Measurements from ENCODE around the gene PCMT1.
"Not testable (repeated sequence)": the region's sequence is repeated elsewhere in the genome, so short reads cannot be mapped to it uniquely, and the experiment has no call there.

Gene PCMT1

DNA sequence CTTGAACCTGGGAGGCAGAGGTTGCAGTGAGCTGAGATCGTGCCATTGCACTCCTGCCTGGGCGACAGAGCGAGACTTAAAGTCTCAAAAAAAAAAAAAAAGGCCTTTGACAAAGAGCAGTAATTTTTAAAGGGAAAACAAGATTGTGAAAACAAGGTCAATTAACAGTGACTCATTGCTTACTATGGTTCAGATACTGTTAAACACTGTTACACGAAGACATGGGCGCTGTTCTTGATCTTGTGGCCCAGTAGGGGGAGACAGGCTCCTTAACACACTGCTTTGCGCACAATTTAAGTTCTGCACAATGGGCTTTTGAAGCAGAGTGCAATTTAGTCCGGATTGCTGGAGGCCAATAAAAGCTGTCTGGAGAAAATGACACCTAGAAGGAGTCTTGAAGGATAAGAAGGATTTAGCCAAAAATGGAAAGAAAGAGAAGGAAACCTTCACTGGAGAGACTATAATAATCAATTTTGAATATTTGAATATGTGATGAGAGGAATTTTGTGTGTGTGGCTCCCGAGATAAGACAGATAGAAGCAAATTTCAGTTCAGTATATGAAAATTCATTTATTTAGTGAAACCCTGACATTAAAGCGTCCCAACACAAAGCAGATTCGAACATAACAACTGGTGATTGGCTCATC lies 25.6 kb upstream of the PCMT1 start:
- Histone ChIP-seq H3K27me3 (replicated peaks; ENCODE audit: control insufficient read depth, insufficient read depth, low read length, poor library complexity, severe bottlenecking) (no peaks in the 10 kb centered on the region), H3K4me1 (ENCODE audit: control insufficient read depth, insufficient read depth, low read length, poor library complexity, severe bottlenecking) (no peaks in the 10 kb centered on the region), H3K36me3 (ENCODE audit: control insufficient read depth, insufficient read depth, low read length) (peaks cover 13% of the 10 kb centered on the region), H3K27ac (ENCODE audit: insufficient read depth, low read length, poor library complexity, severe bottlenecking) (no peak overlapping the region), H3K4me3 (ENCODE audit: insufficient read depth, low read depth, low read length, poor library complexity, severe bottlenecking) (no peak overlapping the region), H3K9me3 (ENCODE audit: control insufficient read depth, low read length) (no peaks in the 10 kb centered on the region)
- DNase-seq, result no peak

DNA sequence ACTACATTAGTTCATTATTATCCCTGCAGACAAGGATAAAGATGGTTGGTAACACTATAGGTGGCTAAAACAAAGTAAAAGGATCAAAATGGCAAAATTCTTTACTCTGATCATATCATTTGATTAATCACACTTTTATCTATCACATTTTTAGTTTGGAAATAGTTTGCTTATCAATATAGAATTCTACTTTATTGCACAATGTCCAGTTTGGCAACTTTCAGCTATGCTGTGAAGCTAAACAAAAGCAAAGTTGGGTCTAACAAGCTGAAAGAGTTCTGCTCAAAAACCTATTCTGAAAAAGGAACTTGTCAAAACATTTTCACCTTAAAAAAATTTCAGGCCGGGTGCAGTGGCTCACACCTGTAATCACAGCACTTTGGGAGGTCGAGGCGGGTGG lies 23.8 kb upstream of the PCMT1 start:
- Histone ChIP-seq H3K4me1 (ENCODE audit: control insufficient read depth, insufficient read depth, low read length, poor library complexity, severe bottlenecking) (no peaks in the 10 kb centered on the region), H3K9me3 (ENCODE audit: control insufficient read depth, low read length) (no peaks in the 10 kb centered on the region), H3K27me3 (replicated peaks; ENCODE audit: control insufficient read depth, insufficient read depth, low read length, poor library complexity, severe bottlenecking) (no peaks in the 10 kb centered on the region), H3K27ac (ENCODE audit: insufficient read depth, low read length, poor library complexity, severe bottlenecking) (no peak overlapping the region), H3K4me3 (ENCODE audit: insufficient read depth, low read depth, low read length, poor library complexity, severe bottlenecking) (no peak overlapping the region), H3K36me3 (ENCODE audit: control insufficient read depth, insufficient read depth, low read length) (peaks cover 27% of the 10 kb centered on the region)
- no peak for DNase-seq

DNA sequence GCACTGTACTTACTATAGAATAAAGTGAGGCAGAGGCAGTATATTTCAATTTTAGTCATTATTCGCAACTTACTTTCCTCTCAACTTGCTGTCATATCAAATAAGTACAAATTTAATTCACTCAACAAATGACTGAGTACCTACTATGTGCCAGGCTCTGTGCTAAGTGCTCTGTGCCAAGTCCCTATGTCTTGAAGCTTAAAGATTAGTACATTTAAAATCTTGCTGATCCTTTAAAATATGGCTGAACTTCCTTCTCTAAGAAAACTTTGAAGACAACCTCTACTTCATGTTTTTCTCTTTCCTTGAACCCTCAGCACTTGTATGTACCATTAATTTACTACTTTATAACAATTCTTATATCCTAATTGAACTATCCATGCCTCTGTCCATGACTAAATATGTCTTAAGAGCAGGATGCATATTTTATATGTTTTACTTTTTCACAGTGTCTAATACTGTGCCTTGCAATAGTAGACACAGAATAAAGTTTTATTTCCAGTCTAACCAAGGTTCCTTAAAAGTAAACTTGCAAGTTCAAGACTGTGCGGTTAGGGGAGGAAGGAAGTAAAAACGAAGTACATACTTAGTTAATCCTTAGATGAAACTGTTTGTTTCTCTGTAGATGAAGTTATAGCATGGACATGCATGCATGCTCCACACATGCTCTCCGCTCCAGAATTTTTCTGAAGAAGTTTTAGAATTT lies 21.6 kb upstream of the PCMT1 start:
- no peak for DNase-seq
- no peak overlapping the region for H3K4me3 ChIP-seq (ENCODE audit: insufficient read depth, low read depth, low read length, poor library complexity, severe bottlenecking)
- no peak overlapping the region for H3K27ac ChIP-seq (ENCODE audit: insufficient read depth, low read length, poor library complexity, severe bottlenecking)
- no peaks in the 10 kb centered on the region for H3K27me3 ChIP-seq (replicated peaks; ENCODE audit: control insufficient read depth, insufficient read depth, low read length, poor library complexity, severe bottlenecking)
- H3K9me3 ChIP-seq (ENCODE audit: control insufficient read depth, low read length), result no peaks in the 10 kb centered on the region
- H3K36me3 ChIP-seq (ENCODE audit: control insufficient read depth, insufficient read depth, low read length), result peaks cover 29% of the 10 kb centered on the region
- H3K4me1 ChIP-seq (ENCODE audit: control insufficient read depth, insufficient read depth, low read length, poor library complexity, severe bottlenecking), result no peaks in the 10 kb centered on the region

DNA sequence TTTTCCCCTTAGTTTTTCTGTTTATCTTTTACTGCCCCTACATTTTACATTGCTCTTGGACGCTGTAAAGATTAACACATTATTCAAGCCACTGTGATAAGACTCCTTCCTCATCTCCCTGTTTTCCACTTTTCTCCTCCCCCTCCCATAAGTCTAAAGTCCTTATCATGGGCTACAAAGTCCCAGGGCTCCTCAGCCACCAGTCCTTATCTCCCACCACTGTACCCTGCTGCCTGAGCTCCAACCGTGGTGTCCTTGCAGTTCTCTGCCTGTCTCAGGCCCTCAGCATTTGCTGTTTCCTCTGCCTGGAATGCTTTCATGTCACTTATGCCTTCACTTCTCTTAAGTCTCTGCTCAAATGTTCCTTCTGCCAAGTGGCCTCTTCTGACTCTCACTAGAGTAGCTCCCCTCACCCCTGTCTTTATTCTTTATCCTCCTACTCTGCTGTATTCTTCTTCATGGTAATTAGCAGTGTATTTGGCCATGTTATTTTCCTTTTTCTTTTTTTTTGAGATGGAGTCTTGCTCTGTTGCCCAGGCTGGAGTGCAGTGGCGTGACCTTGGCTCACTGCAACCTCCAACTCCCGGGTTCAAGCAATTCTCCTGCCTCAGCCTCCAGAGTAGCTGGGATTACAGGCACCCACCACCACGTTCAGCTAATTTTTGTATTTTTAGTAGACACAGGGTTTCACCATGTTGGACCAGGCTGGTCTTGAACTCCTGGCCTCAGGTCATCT lies 20.9 kb upstream of the PCMT1 start:
- Histone ChIP-seq H3K4me1 (ENCODE audit: control insufficient read depth, insufficient read depth, low read length, poor library complexity, severe bottlenecking) (no peaks in the 10 kb centered on the region), H3K27ac (ENCODE audit: insufficient read depth, low read length, poor library complexity, severe bottlenecking) (no peak overlapping the region), H3K4me3 (ENCODE audit: insufficient read depth, low read depth, low read length, poor library complexity, severe bottlenecking) (no peak overlapping the region), H3K27me3 (replicated peaks; ENCODE audit: control insufficient read depth, insufficient read depth, low read length, poor library complexity, severe bottlenecking) (no peaks in the 10 kb centered on the region), H3K36me3 (ENCODE audit: control insufficient read depth, insufficient read depth, low read length) (peaks cover 29% of the 10 kb centered on the region), H3K9me3 (ENCODE audit: control insufficient read depth, low read length) (no peaks in the 10 kb centered on the region)
- no peak for DNase-seq

DNA sequence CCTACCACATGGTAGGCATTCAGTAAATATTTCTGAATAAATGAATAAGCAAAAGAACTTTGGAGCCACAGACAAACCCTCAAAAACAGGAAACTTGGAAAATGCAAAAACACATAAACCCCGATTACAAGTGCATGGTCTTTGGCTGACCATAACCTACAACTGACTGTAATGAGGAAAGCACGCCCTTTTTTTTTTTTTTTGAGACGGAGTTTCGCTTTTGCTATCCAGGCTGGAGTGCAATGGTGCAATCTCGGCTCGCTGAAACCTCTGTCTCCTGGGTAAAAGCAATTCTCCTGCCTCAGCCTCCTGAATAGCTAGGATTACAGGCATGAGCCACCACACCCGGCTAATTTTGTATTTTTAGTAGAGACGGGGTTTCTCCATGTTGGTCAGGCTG lies 19.7 kb upstream of the PCMT1 start:
- Histone ChIP-seq H3K4me1 (ENCODE audit: control insufficient read depth, insufficient read depth, low read length, poor library complexity, severe bottlenecking) (no peaks in the 10 kb centered on the region), H3K9me3 (ENCODE audit: control insufficient read depth, low read length) (no peaks in the 10 kb centered on the region), H3K4me3 (ENCODE audit: insufficient read depth, low read depth, low read length, poor library complexity, severe bottlenecking) (no peak overlapping the region), H3K36me3 (ENCODE audit: control insufficient read depth, insufficient read depth, low read length) (peaks cover 36% of the 10 kb centered on the region), H3K27me3 (replicated peaks; ENCODE audit: control insufficient read depth, insufficient read depth, low read length, poor library complexity, severe bottlenecking) (no peaks in the 10 kb centered on the region), H3K27ac (ENCODE audit: insufficient read depth, low read length, poor library complexity, severe bottlenecking) (no peak overlapping the region)
- DNase-seq, result no peak

DNA sequence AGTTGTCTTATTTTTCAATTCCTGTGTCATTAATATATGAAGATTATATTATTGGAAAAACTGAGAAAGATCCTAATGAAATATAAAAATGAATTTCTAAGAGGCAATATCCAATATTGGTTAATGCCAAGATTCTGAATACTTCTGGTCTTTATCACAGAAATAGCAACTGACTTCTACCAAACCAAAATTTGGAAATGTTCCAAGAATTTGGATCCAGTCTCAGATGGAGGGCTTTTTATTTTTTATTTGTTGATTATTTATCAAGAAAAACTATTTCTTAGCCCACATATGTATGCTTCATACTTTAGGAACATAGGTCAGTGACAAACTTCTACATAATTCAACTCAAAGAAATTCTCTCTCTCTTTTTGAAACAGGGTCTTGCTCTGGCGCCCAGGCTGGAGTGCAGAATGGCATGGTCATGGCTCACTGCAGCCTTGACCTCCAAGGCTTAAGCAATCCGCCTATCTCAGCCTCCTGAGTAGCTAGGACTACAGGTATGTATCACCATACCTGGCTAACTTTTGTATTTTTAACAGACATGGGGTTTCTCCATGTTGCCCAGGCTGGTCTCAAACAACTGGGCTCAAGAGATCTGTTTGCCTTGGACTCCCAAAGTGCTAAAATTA lies 16.3 kb upstream of the PCMT1 start:
- DNase-seq, result no peak
- no peaks in the 10 kb centered on the region for H3K27me3 ChIP-seq (replicated peaks; ENCODE audit: control insufficient read depth, insufficient read depth, low read length, poor library complexity, severe bottlenecking)
- peaks cover 35% of the 10 kb centered on the region for H3K36me3 ChIP-seq (ENCODE audit: control insufficient read depth, insufficient read depth, low read length)
- no peaks in the 10 kb centered on the region for H3K9me3 ChIP-seq (ENCODE audit: control insufficient read depth, low read length)
- no peak overlapping the region for H3K4me3 ChIP-seq (ENCODE audit: insufficient read depth, low read depth, low read length, poor library complexity, severe bottlenecking)
- H3K27ac ChIP-seq (ENCODE audit: insufficient read depth, low read length, poor library complexity, severe bottlenecking), result no peak overlapping the region
- no peaks in the 10 kb centered on the region for H3K4me1 ChIP-seq (ENCODE audit: control insufficient read depth, insufficient read depth, low read length, poor library complexity, severe bottlenecking)

DNA sequence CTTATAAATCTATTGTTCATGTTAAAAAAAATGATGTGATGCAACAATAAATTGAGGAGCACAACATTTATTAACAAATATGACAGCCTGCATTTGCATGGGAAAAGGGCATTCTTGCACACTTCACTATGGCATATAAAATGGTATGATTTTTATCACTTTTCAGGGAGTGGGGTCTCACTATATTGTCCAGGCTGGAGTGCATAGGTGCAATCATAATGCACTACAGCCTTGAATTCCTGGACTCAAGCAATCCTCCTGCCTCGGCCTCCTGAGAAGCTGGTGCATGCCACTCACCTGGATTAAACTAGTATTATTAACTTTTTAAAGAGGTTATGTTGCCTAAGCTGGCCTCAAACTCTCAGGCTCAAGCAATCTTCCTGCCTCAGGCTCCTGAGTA lies 14.6 kb upstream of the PCMT1 start:
- H3K9me3 ChIP-seq (ENCODE audit: control insufficient read depth, low read length), result no peaks in the 10 kb centered on the region
- H3K4me3 ChIP-seq (ENCODE audit: insufficient read depth, low read depth, low read length, poor library complexity, severe bottlenecking), result no peak overlapping the region
- no peak for DNase-seq
- no peak overlapping the region for H3K27ac ChIP-seq (ENCODE audit: insufficient read depth, low read length, poor library complexity, severe bottlenecking)
- H3K4me1 ChIP-seq (ENCODE audit: control insufficient read depth, insufficient read depth, low read length, poor library complexity, severe bottlenecking), result no peaks in the 10 kb centered on the region
- peaks cover 38% of the 10 kb centered on the region for H3K36me3 ChIP-seq (ENCODE audit: control insufficient read depth, insufficient read depth, low read length)
- H3K27me3 ChIP-seq (replicated peaks; ENCODE audit: control insufficient read depth, insufficient read depth, low read length, poor library complexity, severe bottlenecking), result no peaks in the 10 kb centered on the region

DNA sequence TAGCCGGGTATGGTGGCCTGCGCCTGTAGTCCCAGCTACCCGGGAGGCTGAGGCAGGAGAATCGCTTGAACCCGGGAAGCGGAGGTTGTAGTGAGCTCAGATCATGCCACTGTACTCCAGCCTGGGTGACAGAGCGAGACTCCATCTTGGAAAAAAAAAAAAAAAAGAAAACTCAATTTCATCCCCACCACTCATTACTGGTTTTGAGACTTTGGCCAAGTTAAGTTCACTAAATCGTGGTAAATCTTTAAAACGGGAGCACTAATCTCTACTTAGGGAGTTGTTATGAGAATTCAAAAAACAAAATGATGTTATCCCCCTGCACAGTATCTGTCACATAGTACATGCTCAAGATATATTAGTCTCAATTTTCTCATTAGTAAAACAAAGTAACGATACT lies 4.3 kb upstream of the PCMT1 start:
- H3K27ac ChIP-seq (ENCODE audit: insufficient read depth, low read length, poor library complexity, severe bottlenecking); DNase-seq; H3K9me3 ChIP-seq (ENCODE audit: control insufficient read depth, low read length); H3K27me3 ChIP-seq (replicated peaks; ENCODE audit: control insufficient read depth, insufficient read depth, low read length, poor library complexity, severe bottlenecking): not testable (repeated sequence)
- H3K4me1 ChIP-seq (ENCODE audit: control insufficient read depth, insufficient read depth, low read length, poor library complexity, severe bottlenecking), result peaks cover 12% of the 10 kb centered on the region
- H3K36me3 ChIP-seq (ENCODE audit: control insufficient read depth, insufficient read depth, low read length), result peaks cover 21% of the 10 kb centered on the region
- H3K4me3 ChIP-seq (ENCODE audit: insufficient read depth, low read depth, low read length, poor library complexity, severe bottlenecking), result peak overlapping the region; percentile 72

DNA sequence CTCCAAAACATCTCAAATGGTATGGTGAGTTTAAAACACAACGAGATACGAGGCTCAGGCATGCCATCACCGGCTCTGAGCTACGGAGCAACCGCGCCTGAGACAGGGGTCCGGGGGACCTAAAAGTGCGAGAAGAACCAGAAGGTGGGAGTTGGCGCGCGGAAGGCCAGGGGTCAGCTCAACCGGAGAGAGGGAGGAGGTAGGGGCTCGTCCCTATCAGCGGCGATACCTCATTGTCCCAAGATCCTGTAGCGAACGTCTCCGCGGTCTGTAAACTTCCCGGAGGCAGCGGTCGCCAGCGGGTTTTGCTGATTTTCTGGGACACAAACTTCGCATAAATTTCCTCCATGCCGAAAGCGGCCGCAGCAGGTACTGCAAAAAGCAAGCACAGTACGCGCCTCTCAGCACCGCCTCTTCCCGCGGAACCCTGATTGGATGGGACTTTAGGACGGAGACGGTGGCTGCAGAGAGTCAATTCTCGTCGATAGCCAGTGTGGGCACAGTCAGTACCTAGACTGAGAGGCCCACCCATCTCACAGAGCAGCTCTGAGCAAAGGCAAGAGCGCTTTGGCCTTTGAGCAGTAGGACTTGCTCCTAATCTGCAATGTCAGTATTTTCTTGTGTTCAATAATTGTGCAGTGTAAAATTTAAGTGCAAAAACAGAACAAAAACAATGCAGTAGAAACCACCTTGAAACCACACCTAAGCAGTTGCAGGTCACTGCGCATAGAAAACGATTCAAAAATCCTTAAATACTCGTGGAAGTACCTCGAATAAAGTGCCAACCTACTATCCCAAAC lies 3.2 kb upstream of the PCMT1 start, which contains the start of gene NUP43:
Gene NUP43 (minus strand): TSS at position 383 of the 800 bp plus-strand sequence. CDS start 34 bp downstream, at position 349.
- peak; percentile 79 to 83 (median 81) for DNase-seq
- Histone ChIP-seq H3K27me3 (replicated peaks; ENCODE audit: control insufficient read depth, insufficient read depth, low read length, poor library complexity, severe bottlenecking) (no peaks in the 10 kb centered on the region), H3K4me1 (ENCODE audit: control insufficient read depth, insufficient read depth, low read length, poor library complexity, severe bottlenecking) (peaks cover 20% of the 10 kb centered on the region), H3K36me3 (ENCODE audit: control insufficient read depth, insufficient read depth, low read length) (peaks cover 10% of the 10 kb centered on the region), H3K4me3 (ENCODE audit: insufficient read depth, low read depth, low read length, poor library complexity, severe bottlenecking) (peak within 1 kb of the TSS; percentile 72), H3K9me3 (ENCODE audit: control insufficient read depth, low read length) (no peaks in the 10 kb centered on the region), H3K27ac (ENCODE audit: insufficient read depth, low read length, poor library complexity, severe bottlenecking) (peak within 1 kb of the TSS; percentile 62)
